Brain microvascular endothelial cell (primary cell): ENCODE results near the gene FOXJ1.
A peak's percentile ranks its signal among the peaks of the same experiment; 100 is the strongest.

Experiments
- DNase-seq: peaks from one replicate; pipeline ENCODE4 v3.0.0-alpha.2; 2020
- H3K27ac ChIP-seq: fragments of 250-450 bp; sonication (Bioruptor Pico); 2 replicates; pipeline ENCODE4 v1.5.1; 2020; ENCODE audit warnings: mild to moderate bottlenecking, moderate library complexity
- H3K27me3 ChIP-seq: fragments of 250-450 bp; sonication (Bioruptor Pico); replicated peaks from 2 replicates; pipeline ENCODE4 v1.5.1; 2020; ENCODE audit warnings: mild to moderate bottlenecking
- H3K36me3 ChIP-seq: fragments of 250-450 bp; sonication (Bioruptor Pico); replicated peaks from 2 replicates; pipeline ENCODE4 v1.5.1; 2020; ENCODE audit warnings: mild to moderate bottlenecking
- H3K4me3 ChIP-seq: 2 replicates; pipeline ENCODE4 v1.5.1; 2011; ENCODE audit warnings: low read depth, mild to moderate bottlenecking, control low read depth, low read length, moderate library complexity
- in situ Hi-C: cut with HindIII; loops from 2 replicates; pipeline ENCODE4 v1.10.0; 2017; ENCODE audit warnings: low sequenced_read_pairs, low pct_ligation_motif_present
- TF ChIP-seq, protein P1 (sequence below): IDR thresholded peaks from 2 replicates; pipeline ENCODE4 v1.5.1; 2011; ENCODE audit warnings: low read depth, mild to moderate bottlenecking, moderate library complexity, low read length, control low read depth, inconsistent platforms; ENCODE audit errors: missing control alignments

Gene FOXJ1

GRCh38 chr17:76111956-76112355 is 29.1 kb downstream of the FOXJ1 start:
- Histone ChIP-seq H3K36me3 (no peaks in the 10 kb centered on the region), H3K27ac (no peak overlapping the region), H3K27me3 (no peaks in the 10 kb centered on the region), H3K4me3 (no peak overlapping the region)
- no peak for DNase-seq
- TF ChIP-seq, protein P1, sequence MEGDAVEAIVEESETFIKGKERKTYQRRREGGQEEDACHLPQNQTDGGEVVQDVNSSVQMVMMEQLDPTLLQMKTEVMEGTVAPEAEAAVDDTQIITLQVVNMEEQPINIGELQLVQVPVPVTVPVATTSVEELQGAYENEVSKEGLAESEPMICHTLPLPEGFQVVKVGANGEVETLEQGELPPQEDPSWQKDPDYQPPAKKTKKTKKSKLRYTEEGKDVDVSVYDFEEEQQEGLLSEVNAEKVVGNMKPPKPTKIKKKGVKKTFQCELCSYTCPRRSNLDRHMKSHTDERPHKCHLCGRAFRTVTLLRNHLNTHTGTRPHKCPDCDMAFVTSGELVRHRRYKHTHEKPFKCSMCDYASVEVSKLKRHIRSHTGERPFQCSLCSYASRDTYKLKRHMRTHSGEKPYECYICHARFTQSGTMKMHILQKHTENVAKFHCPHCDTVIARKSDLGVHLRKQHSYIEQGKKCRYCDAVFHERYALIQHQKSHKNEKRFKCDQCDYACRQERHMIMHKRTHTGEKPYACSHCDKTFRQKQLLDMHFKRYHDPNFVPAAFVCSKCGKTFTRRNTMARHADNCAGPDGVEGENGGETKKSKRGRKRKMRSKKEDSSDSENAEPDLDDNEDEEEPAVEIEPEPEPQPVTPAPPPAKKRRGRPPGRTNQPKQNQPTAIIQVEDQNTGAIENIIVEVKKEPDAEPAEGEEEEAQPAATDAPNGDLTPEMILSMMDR, result no peak
- in situ Hi-C loops, result no loop called here

GRCh38 chr17:76107509-76107908 is 33.5 kb downstream of the FOXJ1 start:
- TF ChIP-seq, protein P1, result peak; percentile 17
- Histone ChIP-seq H3K4me3 (no peak overlapping the region), H3K27me3 (no peaks in the 10 kb centered on the region), H3K27ac (no peak overlapping the region), H3K36me3 (no peaks in the 10 kb centered on the region)
- no peak for DNase-seq
- in situ Hi-C loops, result no loop called here

DNA sequence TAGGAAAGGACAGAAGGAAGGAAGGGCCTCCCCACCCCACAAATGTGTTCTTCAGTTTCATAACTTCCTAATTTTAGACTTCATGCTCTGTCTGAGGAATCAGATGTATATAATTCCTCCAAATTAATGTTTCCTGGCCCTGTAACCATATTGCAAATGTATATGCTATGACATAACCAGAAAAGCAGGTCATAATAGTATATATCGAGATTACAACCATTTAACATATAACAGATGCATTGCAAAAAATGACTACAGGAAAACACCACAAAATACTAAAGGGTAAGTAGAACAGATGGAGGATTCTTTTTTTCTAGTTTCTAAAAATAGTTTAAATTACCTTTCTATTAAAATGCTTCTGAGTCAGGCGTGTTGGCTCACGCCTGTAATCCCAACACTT is 34.3 kb downstream of the FOXJ1 start:
- Histone ChIP-seq H3K36me3 (peaks cover 4% of the 10 kb centered on the region), H3K27me3 (no peaks in the 10 kb centered on the region), H3K27ac (no peak overlapping the region), H3K4me3 (no peak overlapping the region)
- in situ Hi-C loops, result no loop called here
- DNase-seq, result no peak
- TF ChIP-seq, protein P1, result no peak

DNA sequence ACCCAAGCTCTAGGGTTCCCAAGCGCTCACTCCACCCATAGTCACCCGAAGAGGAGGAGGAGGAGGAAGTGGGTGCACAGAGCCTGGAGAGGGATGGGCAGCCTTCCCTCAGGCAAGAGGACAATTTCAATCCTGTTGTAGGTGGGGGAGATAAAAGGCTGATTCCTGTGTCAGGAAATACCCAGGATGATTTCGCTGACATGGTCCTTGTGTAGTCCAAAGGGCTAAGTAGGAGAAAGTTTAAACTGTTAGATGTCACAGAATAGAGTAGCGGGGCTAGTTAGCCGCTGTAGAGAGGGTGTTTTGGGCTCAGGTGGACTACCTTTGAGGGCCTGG is 36.2 kb downstream of the FOXJ1 start:
- in situ Hi-C loops, result no loop called here
- H3K27ac ChIP-seq, result no peak overlapping the region
- DNase-seq, result no peak
- TF ChIP-seq, protein P1, result no peak
- no peak overlapping the region for H3K4me3 ChIP-seq
- peaks cover 18% of the 10 kb centered on the region for H3K36me3 ChIP-seq
- H3K27me3 ChIP-seq, result no peaks in the 10 kb centered on the region

DNA sequence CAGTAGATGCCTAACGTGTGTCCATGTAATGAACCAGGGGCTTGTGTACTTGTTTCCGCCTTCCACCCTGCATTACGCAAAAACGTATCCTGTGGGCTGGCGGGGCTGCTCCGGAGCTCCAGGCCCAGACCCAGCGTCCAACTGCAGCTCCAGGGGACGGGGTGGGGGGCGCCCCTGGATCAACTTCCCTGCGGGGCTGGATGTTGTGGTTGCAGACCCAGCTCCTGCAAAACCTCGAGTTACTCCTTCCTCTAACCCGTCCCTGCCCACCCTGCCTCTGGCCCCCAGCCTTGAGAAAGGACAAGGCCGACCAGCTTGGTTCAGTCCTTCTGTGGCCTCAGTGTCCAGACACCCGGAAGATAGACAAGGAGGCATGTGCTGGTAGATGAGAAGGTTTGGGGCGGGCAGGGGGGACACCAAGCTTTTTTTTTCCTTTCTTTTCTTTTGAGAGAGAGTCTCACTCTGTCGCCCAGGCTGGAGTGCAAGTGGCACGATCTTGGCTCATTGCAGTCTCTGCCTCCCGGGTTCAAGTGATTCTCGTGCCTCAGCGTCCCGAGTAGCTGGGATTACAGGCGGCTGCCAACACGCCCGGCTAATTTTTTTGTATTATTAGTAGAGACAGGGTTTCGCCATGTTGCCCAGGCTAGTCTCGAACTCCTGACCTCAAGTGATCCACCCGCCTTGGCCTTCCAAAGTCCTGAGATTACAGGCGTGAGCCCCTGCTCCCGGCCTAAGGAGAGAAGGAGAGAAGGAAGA is 36.7 kb downstream of the FOXJ1 start:
- Histone ChIP-seq H3K27ac (peak overlapping the region; percentile 63), H3K27me3 (no peaks in the 10 kb centered on the region), H3K4me3 (peak overlapping the region; percentile 91), H3K36me3 (peaks cover 18% of the 10 kb centered on the region)
- no peak for DNase-seq
- in situ Hi-C loops, result no loop called here
- TF ChIP-seq, protein P1, result no peak
